ENCODE measurements around the gene PDE6H. TPM values are rescaled to one million over a fixed set of nuclear protein-coding genes. Genes with fewer than 3 reads are reported as not detected.

PDE6H gene
- total RNA-seq, 1 donor from 2014 or later, result not detected

- no peak for DNase-seq
- no peaks in the 10 kb centered on the region for H3K36me3 Mint-ChIP-seq (ENCODE audit: unreplicated experiment)
- no peaks in the 10 kb centered on the region for H3K27me3 Mint-ChIP-seq (ENCODE audit: unreplicated experiment)
- no peaks in the 10 kb centered on the region for H3K9me3 Mint-ChIP-seq (ENCODE audit: unreplicated experiment)
- no peak for TF ChIP-seq CTCF (IDR thresholded peaks at IDR 0.05; ENCODE audit: partially characterized antibody, unreplicated experiment)
- no peaks in the 10 kb centered on the region for H3K4me1 Mint-ChIP-seq (ENCODE audit: low read depth, unreplicated experiment)
- no peak overlapping the region for H3K4me3 Mint-ChIP-seq (ENCODE audit: unreplicated experiment)
- no peak overlapping the region for H3K27ac Mint-ChIP-seq (ENCODE audit: unreplicated experiment)
Measured at GRCh38 chr12:14930299-14930698, 42.5 kb upstream of the PDE6H start.

- no peak for TF ChIP-seq CTCF (IDR thresholded peaks at IDR 0.05; ENCODE audit: partially characterized antibody, unreplicated experiment)
- no peak overlapping the region for H3K4me3 Mint-ChIP-seq (ENCODE audit: unreplicated experiment)
- DNase-seq, result no peak
- H3K4me1 Mint-ChIP-seq (ENCODE audit: low read depth, unreplicated experiment), result no peaks in the 10 kb centered on the region
- H3K9me3 Mint-ChIP-seq (ENCODE audit: unreplicated experiment), result no peaks in the 10 kb centered on the region
- H3K36me3 Mint-ChIP-seq (ENCODE audit: unreplicated experiment), result no peaks in the 10 kb centered on the region
- H3K27me3 Mint-ChIP-seq (ENCODE audit: unreplicated experiment), result no peaks in the 10 kb centered on the region
- H3K27ac Mint-ChIP-seq (ENCODE audit: unreplicated experiment), result no peak overlapping the region
Measured at GRCh38 chr12:14931359-14931758, 41.5 kb upstream of the PDE6H start.

- no peaks in the 10 kb centered on the region for H3K36me3 Mint-ChIP-seq (ENCODE audit: unreplicated experiment)
- no peaks in the 10 kb centered on the region for H3K9me3 Mint-ChIP-seq (ENCODE audit: unreplicated experiment)
- no peak for DNase-seq
- H3K27me3 Mint-ChIP-seq (ENCODE audit: unreplicated experiment), result no peaks in the 10 kb centered on the region
- H3K4me1 Mint-ChIP-seq (ENCODE audit: low read depth, unreplicated experiment), result peaks cover 2% of the 10 kb centered on the region
- no peak overlapping the region for H3K4me3 Mint-ChIP-seq (ENCODE audit: unreplicated experiment)
- no peak for TF ChIP-seq CTCF (IDR thresholded peaks at IDR 0.05; ENCODE audit: partially characterized antibody, unreplicated experiment)
- no peak overlapping the region for H3K27ac Mint-ChIP-seq (ENCODE audit: unreplicated experiment)
Measured at GRCh38 chr12:14931791-14932560, 40.9 kb upstream of the PDE6H start.

GRCh38 chr12:14934511-14934910 is 38.3 kb upstream of the PDE6H start:
- no peak overlapping the region for H3K27ac Mint-ChIP-seq (ENCODE audit: unreplicated experiment)
- no peaks in the 10 kb centered on the region for H3K27me3 Mint-ChIP-seq (ENCODE audit: unreplicated experiment)
- H3K9me3 Mint-ChIP-seq (ENCODE audit: unreplicated experiment), result no peaks in the 10 kb centered on the region
- no peak for TF ChIP-seq CTCF (IDR thresholded peaks at IDR 0.05; ENCODE audit: partially characterized antibody, unreplicated experiment)
- DNase-seq, result no peak
- peaks cover 4% of the 10 kb centered on the region for H3K4me1 Mint-ChIP-seq (ENCODE audit: low read depth, unreplicated experiment)
- H3K4me3 Mint-ChIP-seq (ENCODE audit: unreplicated experiment), result no peak overlapping the region
- H3K36me3 Mint-ChIP-seq (ENCODE audit: unreplicated experiment), result no peaks in the 10 kb centered on the region

GRCh38 chr12:14935031-14935430 is 37.8 kb upstream of the PDE6H start:
- no peak overlapping the region for H3K27ac Mint-ChIP-seq (ENCODE audit: unreplicated experiment)
- no peaks in the 10 kb centered on the region for H3K9me3 Mint-ChIP-seq (ENCODE audit: unreplicated experiment)
- H3K4me3 Mint-ChIP-seq (ENCODE audit: unreplicated experiment), result no peak overlapping the region
- no peaks in the 10 kb centered on the region for H3K27me3 Mint-ChIP-seq (ENCODE audit: unreplicated experiment)
- no peaks in the 10 kb centered on the region for H3K36me3 Mint-ChIP-seq (ENCODE audit: unreplicated experiment)
- peaks cover 4% of the 10 kb centered on the region for H3K4me1 Mint-ChIP-seq (ENCODE audit: low read depth, unreplicated experiment)
- DNase-seq, result no peak
- TF ChIP-seq CTCF (IDR thresholded peaks at IDR 0.05; ENCODE audit: partially characterized antibody, unreplicated experiment), result no peak

Data from glutamatergic neuron (in vitro differentiated cells).